Neural progenitor cell (in vitro differentiated cells): ENCODE results near the gene KRT78.

Source experiments
- EZH2 ChIP-seq: fragments of 200-600 bp; sonication (generic); IDR thresholded peaks from 2 replicates; pipeline ENCODE4 v1.6.1; 2017; ENCODE audit warnings: antibody characterized with exemption, mild to moderate bottlenecking, moderate library complexity
- EZH2phosphoT487 ChIP-seq: fragments of 200-600 bp; sonication (generic); IDR thresholded peaks from 2 replicates; pipeline ENCODE4 v1.6.1; 2017; ENCODE audit warnings: antibody characterized with exemption
- TF ChIP-seq, protein P1 (sequence below): fragments of 200-600 bp; sonication (generic); IDR thresholded peaks from 2 replicates; pipeline ENCODE4 v1.5.1; 2017; ENCODE audit warnings: antibody characterized with exemption, mild to moderate bottlenecking

- TF ChIP-seq, protein P1, sequence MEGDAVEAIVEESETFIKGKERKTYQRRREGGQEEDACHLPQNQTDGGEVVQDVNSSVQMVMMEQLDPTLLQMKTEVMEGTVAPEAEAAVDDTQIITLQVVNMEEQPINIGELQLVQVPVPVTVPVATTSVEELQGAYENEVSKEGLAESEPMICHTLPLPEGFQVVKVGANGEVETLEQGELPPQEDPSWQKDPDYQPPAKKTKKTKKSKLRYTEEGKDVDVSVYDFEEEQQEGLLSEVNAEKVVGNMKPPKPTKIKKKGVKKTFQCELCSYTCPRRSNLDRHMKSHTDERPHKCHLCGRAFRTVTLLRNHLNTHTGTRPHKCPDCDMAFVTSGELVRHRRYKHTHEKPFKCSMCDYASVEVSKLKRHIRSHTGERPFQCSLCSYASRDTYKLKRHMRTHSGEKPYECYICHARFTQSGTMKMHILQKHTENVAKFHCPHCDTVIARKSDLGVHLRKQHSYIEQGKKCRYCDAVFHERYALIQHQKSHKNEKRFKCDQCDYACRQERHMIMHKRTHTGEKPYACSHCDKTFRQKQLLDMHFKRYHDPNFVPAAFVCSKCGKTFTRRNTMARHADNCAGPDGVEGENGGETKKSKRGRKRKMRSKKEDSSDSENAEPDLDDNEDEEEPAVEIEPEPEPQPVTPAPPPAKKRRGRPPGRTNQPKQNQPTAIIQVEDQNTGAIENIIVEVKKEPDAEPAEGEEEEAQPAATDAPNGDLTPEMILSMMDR: no peak
- TF ChIP-seq EZH2: no peak
- TF ChIP-seq EZH2phosphoT487: no peak
These were observed 12.7 kb upstream of the KRT78 start for GRCh38 chr12:52861511-52861910.
